ENCODE data around the gene MOCS2. TPM values are rescaled to one million over a fixed set of nuclear protein-coding genes. Genes with fewer than 3 reads are reported as not detected.
A peak's percentile ranks its signal among the peaks of the same experiment; 100 is the strongest.

Gene MOCS2
- total RNA-seq, 1 donor from 2014 or later, result 33.0 TPM

DNA sequence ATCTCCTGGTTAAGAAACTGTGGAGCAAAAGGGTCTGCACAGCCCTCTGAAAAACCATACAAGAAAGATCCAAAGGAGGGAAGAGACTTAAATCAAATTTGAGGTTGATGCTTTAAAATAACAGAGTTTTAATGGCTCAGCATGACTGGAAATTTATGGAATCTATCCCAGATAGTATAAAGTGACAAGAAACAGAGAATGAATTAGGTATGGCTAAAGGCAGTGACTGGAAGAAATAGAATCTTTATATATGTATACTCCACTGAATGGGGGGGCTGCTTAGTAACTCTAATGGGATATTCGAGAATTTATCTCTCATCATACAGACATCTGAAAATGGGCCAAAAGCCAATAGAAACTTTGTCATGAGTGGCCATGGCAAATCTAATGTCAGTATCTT lies 17.6 kb upstream of the MOCS2 start:
- no peaks in the 10 kb centered on the region for H3K27me3 ChIP-seq
- no peak overlapping the region for H3K27ac ChIP-seq
- DNase-seq, result no peak
- no peaks in the 10 kb centered on the region for H3K4me1 ChIP-seq
- intact Hi-C loops (cut with DNase I), result no loop called here
- H3K9me3 ChIP-seq, result no peaks in the 10 kb centered on the region
- TF ChIP-seq, protein P1, sequence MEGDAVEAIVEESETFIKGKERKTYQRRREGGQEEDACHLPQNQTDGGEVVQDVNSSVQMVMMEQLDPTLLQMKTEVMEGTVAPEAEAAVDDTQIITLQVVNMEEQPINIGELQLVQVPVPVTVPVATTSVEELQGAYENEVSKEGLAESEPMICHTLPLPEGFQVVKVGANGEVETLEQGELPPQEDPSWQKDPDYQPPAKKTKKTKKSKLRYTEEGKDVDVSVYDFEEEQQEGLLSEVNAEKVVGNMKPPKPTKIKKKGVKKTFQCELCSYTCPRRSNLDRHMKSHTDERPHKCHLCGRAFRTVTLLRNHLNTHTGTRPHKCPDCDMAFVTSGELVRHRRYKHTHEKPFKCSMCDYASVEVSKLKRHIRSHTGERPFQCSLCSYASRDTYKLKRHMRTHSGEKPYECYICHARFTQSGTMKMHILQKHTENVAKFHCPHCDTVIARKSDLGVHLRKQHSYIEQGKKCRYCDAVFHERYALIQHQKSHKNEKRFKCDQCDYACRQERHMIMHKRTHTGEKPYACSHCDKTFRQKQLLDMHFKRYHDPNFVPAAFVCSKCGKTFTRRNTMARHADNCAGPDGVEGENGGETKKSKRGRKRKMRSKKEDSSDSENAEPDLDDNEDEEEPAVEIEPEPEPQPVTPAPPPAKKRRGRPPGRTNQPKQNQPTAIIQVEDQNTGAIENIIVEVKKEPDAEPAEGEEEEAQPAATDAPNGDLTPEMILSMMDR (IDR thresholded peaks at IDR 0.05), result no peak
- ATAC-seq, result no peak
- no peaks in the 10 kb centered on the region for H3K36me3 ChIP-seq
- no peak overlapping the region for H3K4me3 ChIP-seq

DNA sequence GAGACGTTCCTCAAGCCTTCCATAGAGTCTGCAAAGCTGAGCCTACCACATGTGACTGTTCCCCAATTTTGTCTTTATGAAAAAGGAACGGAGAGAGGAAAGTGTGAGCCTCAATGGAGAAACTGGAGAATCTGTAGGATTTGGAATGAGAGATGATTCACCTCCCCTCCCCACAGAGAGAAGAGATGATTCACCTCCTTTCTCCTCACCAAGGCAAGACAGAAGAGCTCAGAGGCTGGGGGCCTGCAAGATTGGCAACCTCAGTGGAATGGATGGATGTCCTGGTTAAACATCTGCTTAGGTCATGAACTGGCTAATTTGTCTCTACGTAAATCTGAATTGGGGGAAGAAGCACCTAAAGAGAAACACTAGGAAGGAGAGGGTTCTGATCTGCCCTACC lies 17.0 kb upstream of the MOCS2 start:
- Histone ChIP-seq H3K4me1 (no peaks in the 10 kb centered on the region), H3K27ac (no peak overlapping the region), H3K9me3 (no peaks in the 10 kb centered on the region), H3K36me3 (no peaks in the 10 kb centered on the region), H3K4me3 (no peak overlapping the region), H3K27me3 (no peaks in the 10 kb centered on the region)
- TF ChIP-seq, protein P1 (IDR thresholded peaks at IDR 0.05), result no peak
- ATAC-seq, result no peak
- DNase-seq, result no peak
- intact Hi-C loops (cut with DNase I), result no loop called here

DNA sequence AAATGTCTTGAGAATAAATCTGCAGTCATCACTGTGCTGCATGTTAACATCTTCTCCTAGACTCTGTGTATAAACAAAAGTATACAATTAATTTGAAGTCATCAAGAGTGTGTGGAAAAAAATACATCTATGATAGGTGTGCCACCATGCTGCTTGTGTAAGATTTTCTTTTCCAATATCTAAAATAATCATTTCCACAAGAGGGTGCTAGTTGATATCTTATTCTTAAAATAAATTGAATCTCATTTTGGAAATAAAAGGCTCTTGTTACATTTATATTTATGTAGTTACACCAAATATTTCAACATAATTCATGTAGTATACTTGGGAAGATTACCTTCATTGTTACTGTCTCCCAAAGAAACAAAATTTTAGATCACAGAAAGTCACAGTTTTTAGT lies 14.1 kb upstream of the MOCS2 start:
- Histone ChIP-seq H3K36me3 (no peaks in the 10 kb centered on the region), H3K4me3 (no peak overlapping the region), H3K9me3 (no peaks in the 10 kb centered on the region), H3K4me1 (no peaks in the 10 kb centered on the region), H3K27ac (no peak overlapping the region), H3K27me3 (no peaks in the 10 kb centered on the region)
- ATAC-seq (no peak), DNase-seq (no peak)
- intact Hi-C loops (cut with DNase I), result no loop called here
- TF ChIP-seq, protein P1 (IDR thresholded peaks at IDR 0.05), result peak; percentile 22

DNA sequence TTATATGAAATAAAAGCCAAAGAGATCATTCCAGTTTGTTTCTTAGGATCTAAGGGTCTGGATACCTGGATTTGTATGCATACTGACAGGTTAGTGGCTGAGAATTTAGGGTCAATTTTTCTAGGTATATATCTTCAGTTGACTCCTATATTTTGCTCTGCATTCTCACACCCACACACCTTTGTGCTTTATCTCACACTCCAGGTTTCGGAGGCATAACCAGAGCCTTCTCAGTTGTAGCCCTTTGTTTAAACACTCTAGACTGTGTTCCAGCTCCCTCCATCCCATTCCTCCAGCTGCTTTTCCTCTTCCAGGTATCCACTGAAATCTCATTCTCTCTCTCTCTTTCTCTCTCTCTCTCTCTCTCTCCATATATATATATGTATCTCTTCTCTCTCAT lies 10.6 kb upstream of the MOCS2 start:
- Histone ChIP-seq H3K27ac (no peak overlapping the region), H3K27me3 (no peaks in the 10 kb centered on the region), H3K9me3 (no peaks in the 10 kb centered on the region), H3K4me3 (no peak overlapping the region), H3K4me1 (no peaks in the 10 kb centered on the region), H3K36me3 (no peaks in the 10 kb centered on the region)
- DNase-seq (no peak), ATAC-seq (no peak)
- intact Hi-C loops (cut with DNase I), result no loop called here
- TF ChIP-seq, protein P1 (IDR thresholded peaks at IDR 0.05), result no peak

DNA sequence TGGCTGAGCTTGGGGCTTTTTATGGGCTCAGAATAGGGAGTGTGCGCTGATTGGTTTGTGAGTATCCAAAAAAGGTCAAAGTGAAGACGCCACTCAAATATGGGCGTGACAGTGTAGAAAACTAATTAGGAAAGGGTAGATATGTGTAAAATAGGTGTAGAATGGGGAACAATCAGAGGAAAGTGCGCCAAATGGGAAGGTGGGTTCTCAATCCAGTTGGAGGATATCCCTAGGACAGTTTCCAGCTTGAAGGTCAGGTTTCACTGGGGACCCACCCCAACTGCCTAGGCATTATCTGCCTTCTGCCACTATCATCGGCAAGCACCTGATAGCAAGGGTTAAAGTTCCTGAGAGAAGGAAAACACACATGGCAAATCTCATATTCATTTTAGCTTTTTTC lies 9.3 kb upstream of the MOCS2 start:
- Histone ChIP-seq H3K4me1 (no peaks in the 10 kb centered on the region), H3K36me3 (no peaks in the 10 kb centered on the region), H3K4me3 (no peak overlapping the region), H3K9me3 (no peaks in the 10 kb centered on the region), H3K27me3 (no peaks in the 10 kb centered on the region), H3K27ac (no peak overlapping the region)
- TF ChIP-seq, protein P1 (IDR thresholded peaks at IDR 0.05), result no peak
- no peak for ATAC-seq
- DNase-seq, result no peak
- intact Hi-C loops (cut with DNase I), result no loop called here

DNA sequence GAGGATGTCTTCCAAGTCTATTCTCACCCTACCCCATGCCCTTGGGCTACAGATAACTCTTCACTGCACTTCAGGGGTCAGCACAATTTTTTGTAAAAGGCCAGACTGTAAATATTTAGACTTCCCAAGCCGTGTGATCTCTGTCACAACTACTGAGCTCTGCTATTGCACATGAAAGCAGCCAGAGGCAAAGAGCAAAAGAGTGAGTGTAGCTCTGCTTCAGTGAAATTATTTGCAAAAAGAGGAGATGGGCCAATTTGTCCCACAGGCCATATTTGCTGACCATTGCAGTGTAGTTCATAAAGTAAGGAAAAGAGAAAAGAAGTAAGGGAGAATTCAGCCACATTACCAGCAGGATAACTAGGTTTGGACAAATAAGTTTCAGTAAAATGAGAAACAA lies 7.0 kb upstream of the MOCS2 start:
- Histone ChIP-seq H3K4me3 (no peak overlapping the region), H3K36me3 (no peaks in the 10 kb centered on the region), H3K4me1 (no peaks in the 10 kb centered on the region), H3K9me3 (no peaks in the 10 kb centered on the region), H3K27me3 (no peaks in the 10 kb centered on the region), H3K27ac (no peak overlapping the region)
- no peak for DNase-seq
- TF ChIP-seq, protein P1 (IDR thresholded peaks at IDR 0.05), result no peak
- ATAC-seq, result no peak
- intact Hi-C loops (cut with DNase I), result no loop called here

Measured in upper lobe of right lung (tissue), 1 donor.